HG03354 (cell line): ENCODE data around the gene ABHD12.

ENCODE experiments used
- ATAC-seq: cut with Tn5 transposase; IDR thresholded peaks from one replicate; pipeline ENCODE4 v1.9.1; 2021; ENCODE audit warnings: mild to moderate bottlenecking; ENCODE audit not compliant: unreplicated experiment, poor library complexity, severe bottlenecking

ABHD12 gene

DNA sequence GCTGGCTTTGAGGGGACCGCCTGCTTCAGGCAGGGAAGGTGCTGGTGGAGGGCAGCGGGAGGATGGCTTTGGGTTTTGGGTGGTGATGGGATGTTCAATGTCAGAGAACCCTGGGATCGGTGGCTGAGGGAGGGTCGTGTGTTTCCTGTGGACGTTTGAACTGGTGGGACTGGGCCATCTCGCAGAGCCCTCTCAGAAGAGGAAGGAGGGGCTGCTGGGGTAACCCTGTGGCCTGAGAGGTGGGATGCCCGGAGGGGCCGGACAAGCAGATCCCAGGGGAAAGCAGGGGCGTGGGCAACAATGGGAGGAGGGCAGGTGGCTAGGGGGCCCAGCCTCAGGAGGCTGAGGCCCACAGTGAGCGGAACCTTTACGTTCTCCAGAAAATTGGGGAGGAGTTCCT lies 107.8 kb downstream of the ABHD12 start:
- no peak for ATAC-seq

DNA sequence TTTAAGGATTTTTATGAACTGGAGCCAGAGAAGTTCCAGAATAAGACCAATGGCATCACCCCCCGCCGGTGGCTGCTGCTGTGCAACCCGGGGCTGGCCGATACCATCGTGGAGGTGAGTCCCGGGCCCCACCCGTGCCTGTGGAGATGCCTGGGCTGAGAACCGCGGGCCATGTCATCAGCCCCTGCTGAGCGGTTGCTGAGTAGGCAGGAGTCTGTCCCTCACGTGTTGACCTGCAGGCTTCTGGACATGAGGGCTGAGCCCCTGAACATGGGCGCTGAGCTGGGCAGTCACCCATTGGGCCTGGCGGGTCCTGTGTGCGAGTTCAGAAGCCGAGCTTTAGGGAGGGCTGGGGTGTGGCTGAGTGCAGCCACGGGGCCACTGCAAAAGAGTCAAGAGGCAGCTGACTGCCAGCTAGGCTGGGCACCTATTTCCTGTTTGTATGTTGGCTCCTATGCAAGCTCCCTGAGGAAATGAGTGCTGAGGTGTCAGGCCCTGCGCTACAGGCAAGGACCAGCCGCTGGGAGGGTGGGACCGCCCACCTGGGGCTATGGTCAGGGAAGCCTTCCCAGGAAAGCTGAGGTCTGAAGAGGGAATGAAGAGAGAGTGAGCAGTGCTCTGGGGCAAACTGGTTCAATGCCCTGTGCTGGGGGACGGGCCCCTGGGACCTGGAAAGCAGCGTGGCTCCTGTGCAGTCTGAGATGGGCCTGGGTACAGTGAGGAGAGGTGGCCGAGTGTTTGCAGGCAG lies 108.4 kb downstream of the ABHD12 start:
- ATAC-seq, result peak; percentile 4

DNA sequence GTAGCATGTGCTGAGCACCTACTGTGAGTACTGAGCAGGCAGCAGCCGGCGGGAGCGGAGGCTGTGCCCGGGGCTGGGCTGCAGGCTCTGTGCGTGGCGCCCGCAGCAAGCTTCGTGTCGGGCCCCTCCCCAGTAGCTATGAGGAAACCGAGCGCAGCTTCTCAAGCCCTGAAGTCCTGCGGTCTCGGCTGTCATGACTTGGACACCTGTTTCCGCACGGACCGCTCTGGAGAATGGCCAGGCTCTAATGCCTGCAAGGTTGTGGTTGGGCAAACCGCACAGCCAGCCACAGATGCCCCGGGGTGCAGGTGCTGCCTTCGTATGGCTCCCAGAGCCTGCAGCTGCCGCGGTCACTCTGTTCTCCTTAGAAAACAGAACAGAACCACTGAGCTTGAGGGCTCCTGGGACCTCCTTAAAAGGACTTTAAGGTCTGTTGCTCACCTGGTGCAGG lies 109.1 kb downstream of the ABHD12 start:
- peak; percentile 61 for ATAC-seq

DNA sequence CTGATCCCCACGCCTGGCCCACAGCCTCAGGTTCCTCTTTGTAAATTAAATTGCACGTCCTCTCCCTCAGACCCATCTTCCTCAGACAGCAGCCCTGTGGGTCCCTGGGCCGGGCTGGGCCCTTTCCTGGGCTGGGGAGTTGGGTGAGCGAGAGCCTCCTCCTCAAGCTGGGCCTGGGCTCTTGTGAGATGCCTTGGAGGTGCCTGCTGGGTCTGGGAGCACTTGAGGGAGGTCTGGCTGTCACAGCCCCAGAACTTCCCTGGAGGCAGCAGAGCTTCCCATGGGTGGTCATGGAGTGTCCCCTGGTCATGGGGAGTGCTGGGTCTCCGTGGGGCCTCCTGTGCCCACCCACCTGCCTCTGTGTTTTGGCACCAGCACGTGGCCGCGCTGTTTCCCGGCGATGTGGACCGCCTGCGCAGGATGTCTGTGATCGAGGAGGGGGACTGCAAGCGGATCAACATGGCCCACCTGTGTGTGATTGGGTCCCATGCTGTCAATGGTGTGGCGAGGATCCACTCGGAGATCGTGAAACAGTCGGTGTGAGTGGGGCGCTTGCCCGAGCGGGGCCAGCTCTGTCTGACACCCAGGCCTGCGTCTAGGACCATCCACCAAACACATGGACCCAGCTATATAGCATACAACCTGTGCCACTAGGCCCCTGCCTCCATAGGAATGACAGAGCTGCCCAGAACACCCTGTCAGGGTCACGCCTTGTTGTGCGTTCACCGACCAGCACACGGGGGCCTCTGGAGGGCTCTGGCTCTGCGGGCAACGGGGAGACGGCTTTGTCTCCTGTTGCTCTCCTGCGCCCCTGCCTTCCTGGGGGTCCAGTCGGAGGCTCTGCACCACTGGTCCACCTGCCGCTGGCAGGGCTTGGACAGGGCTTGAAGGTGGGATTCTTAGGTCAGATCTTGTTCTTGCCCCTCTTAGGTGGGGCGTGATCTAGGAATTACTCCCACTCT lies 109.8 kb downstream of the ABHD12 start:
- no peak for ATAC-seq

DNA sequence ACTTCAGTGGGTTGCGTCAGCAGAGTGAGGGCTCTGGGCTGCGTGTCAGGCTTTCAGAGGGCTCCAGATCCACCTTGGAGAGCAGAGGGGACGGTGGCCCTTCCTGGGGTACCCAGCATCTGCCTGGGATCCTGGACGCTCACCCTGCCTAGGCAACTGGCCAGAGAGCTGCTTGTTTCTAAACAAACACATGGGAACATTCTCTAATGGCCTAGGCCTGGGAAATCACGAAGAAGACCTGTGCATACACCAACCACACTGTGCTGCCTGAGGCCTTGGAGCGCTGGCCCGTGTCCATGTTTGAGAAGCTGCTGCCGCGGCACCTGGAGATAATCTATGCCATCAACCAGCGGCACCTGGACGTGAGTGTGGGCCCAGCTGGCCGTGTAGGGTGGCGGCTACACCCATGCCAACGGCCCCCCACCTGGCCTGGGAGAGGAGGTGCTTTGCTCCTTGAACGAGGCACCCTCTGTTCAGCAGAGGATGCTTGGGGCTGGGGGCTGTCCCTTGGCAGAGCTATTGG lies 110.5 kb downstream of the ABHD12 start:
- no peak for ATAC-seq

DNA sequence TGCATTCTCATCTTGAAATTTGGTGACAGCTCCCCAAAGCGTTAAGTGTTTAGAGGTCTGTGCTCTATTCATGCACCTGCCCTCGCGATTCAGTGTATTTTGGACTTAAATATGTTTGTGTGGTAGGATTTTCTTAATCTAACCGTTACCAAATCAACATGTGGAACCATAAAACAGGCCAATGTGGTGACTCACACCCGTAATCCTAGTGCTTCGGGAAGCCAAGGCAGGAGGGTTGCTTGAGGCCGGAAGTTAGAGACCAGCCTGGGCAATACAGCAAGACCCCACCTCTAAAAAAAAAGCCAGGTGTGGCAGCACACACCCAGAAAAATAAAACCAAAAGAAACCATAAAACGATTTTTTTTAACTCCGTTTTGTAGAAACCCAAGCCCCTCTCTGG lies 111.2 kb downstream of the ABHD12 start:
- ATAC-seq, result no peak

DNA sequence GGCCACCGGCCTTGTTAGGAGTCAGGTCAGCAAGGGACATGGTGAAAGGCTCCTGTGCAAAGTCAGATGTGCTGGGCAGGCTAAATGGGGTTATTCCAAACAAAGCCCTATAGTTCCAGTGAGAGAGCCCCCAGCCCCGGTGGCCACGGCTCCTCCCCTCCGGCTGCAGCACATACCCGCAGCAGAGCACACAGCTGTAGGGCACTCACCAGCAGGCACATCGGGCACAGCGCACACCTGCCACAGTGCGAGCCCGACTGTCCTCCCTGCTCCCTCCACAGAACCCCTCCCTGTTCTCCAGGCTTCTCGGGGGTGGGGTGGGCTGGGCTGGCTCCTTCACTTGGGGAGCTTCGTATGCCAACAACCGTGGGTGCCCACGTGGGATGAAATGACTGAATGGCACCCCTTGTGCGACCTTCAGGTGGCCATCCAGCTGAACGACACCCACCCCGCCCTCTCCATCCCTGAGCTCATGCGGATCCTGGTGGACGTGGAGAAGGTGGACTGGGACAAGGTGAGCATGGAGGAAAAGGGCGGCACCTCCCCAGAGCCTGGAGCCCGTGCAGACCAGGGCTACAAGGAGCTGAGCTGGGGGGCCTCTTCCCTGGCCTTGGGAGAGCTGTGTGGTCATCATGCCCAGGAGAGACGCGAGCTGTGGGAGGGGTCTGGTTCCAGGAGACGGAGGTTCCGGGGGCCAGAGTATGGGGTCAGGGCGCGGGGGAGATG lies 111.8 kb downstream of the ABHD12 start:
- no peak for ATAC-seq

DNA sequence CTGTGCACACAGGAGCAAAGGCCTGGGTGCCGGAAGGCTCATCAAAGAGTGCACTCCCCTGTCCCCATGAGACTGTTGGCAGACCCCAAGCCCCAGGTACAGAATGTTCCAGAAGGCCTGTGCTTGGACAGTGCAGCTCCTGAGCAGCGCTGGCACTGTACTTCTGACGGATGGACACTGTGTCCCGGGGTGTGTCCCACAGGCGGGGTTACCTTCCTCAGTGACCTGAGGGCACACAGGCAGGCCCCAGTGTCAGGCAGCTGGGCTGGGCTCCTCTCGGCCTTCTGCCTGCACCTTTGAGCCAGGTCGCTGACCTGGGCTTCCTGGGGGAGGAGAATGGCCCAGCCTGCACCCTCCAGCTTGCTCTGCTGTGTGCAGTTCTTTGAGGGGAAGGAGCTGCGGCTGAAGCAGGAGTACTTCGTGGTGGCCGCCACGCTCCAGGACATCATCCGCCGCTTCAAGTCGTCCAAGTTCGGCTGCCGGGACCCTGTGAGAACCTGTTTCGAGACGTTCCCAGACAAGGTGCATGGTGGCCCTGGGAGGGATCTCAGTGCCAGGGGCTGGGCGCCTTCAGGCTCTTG lies 112.6 kb downstream of the ABHD12 start:
- ATAC-seq, result no peak

DNA sequence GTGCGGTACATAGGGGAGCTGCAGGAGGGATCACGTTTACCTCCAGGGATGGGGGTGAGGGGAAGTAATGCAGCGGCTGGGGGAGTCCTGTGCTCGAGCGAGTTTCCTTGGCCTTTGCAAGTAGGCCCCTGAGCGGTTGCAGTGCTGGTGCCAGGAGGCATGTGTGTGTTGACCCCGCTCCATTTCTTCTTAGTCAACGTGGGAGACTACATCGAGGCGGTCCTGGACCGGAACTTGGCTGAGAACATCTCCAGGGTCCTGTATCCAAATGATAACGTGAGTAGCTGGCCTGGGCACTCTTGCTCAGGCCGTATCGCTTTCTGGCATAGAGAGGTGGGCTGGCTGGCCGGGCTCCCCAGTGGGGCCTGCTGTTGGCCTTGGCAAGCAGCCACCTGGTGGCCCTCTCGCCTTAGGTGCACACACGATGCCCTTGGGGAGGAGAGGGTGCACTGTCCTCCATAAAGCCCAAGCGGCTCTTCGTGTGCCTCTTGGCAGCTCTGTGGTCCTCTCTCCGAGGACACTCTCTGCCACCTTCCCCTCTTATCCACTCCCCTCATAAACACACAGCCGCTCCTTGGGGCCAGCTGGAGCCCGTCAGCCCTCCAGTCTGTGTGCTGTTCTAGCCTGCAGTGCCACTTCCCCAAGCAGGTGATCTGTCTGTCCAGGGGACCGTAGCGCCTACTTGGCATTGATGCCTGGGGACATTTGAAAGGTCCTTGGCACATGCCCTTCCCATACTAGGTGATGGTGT lies 113.4 kb downstream of the ABHD12 start:
- no peak for ATAC-seq

DNA sequence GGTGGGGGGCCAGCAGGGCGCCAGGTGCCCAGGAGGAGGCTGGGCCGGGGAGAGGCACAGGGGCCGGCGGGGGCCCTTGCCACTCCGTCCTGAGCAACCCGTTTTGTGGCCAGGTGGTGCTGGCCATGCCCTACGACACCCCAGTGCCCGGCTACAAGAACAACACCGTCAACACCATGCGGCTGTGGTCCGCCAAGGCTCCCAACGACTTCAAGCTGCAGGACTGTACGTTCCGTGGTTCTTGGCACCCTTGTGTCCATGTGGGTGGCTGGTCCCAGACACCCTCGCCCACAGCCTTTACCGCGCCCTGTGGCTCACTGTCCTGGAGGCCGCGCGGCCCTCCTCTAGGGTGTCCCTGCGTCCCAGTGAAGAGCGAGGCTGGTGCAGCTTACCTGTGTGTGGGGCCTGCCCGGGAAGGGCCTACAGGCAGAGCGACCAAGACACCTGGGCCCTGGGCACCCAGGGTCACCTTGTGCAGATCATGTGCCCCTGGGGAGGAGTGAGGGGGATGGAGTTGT lies 114.0 kb downstream of the ABHD12 start:
- ATAC-seq, result no peak

DNA sequence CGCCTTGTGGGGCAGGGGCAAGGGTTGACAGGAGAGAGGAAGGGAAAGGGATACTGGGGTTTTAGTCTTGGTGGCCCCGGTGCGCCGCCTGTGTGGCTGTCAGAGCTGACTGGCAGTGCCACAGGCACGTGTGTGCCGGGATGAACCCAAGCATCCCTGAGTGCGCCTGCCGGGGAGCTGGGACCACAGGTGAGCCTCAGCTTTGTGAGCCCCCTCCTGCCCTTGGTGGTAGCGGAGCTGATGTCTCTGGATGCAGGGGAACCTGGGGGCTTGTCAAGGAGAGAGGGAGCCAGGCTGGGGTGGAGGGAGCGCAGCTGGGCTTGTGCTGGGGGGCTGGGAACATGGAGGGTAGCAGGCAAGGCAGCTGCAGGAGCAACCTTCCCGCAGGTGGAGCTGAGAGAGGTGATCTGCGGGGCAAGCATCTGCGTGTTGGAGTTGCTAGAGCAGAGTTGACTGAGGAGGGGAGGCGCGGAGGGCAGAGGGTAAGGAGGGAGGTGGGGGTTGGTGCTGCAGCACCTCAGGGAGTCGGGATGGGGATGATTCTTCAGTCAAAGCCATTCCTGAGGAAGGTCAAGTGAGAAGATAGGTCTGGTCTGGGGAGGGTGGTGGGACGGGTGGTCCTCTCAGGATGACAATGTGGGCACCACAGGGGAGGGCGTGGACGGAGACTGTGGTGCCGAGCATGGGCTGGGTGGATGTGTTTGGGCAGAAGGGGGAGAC lies 114.7 kb downstream of the ABHD12 start:
- no peak for ATAC-seq

DNA sequence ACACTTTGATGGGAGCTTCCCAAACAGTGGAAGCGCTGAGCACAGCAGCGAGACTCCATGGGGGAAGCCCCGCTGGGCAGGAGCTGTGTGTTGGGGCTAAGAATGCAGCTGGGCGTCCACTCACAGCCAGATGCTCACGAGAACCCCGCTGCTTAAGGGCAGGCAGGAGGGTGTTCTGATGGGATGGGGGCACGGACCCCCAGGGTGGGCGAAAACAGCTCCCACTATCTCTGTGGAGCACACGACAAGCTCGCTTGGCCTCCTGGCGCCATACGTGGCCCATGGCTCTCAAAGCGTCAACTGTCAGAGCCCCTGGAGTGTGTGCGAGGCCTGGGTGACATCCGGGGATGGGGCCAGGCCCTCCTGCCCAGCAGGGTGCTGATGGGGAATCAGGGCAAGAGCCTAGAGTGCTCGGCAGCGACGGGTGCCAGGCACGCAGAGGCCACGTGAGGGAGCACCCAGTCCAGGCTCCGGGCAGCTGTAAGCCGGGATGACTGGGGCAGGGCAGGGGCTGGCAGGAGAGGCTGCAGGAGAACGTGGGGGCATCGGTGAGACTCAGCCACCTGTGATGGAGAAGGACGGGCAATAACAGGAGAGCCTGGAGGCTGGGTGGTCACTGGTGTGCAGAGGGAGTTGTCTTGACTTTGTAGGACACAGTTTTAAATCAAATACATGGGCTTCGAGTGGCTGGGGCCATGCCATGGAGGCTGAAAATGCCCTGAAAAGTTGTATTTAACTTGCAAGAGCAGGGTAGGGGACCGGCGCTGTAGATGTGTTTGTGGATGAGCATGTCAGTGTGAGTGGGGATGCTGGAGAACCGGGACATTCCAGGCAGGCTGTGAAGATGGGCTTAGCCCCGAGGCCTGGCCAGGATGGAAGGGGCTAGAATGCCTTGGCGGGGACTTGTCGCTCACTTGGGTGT lies 115.5 kb downstream of the ABHD12 start:
- no peak for ATAC-seq

DNA sequence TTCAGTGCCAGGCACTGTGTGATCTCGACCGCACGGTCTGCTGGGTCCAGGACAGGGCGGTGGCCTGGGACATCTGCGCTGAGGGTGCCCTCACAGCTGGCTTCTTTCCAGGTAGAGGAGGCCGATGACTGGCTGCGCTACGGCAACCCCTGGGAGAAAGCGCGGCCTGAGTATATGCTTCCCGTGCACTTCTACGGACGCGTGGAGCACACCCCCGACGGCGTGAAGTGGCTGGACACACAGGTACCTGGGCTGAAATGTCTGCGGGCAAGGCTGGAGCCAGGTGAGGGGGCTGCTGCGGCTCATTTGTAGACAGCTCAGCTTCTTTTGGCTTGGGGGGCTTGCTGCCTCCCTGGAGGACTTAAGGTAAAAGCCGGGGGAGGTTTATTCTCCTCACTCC lies 116.2 kb downstream of the ABHD12 start:
- ATAC-seq, result no peak

DNA sequence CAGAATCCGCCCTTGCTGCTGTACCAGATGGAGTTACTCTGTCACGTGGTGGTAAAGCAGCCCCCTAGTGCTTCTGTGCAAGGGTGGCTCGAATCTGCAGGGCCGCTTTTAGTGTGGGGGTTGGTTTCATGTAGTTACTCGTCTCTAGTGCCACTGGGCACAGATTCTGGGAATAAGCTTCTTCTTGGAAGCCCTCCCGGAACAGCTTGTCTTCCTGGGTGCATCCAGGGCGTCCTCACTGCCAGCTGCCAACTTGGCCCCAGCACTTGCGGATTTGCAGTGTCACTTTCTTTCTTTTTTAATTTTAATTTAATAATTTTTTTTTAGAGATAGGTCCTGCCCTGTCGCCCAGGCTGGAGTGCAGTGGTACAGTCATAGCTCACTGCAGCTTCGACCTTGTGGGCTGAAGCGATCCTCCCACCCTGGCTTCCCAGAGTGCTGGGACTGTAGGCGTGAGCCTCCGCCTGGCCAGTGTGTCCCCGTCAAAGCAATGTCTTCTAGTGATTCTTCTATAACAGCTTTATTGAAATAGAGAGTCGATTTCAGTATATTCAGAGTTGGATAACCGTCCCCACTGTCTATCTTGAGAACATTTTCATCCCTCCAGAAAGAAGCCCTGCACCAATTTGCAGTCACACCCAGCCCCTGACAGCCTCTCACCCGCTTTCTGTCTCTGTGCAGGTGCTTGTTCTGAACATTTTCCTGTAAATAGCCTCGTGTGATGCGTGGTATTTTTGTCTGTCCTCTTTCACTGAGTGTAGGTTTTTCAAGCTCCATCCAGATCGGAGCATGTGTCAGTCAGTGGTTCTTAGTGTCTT lies 116.9 kb downstream of the ABHD12 start:
- no peak for ATAC-seq

DNA sequence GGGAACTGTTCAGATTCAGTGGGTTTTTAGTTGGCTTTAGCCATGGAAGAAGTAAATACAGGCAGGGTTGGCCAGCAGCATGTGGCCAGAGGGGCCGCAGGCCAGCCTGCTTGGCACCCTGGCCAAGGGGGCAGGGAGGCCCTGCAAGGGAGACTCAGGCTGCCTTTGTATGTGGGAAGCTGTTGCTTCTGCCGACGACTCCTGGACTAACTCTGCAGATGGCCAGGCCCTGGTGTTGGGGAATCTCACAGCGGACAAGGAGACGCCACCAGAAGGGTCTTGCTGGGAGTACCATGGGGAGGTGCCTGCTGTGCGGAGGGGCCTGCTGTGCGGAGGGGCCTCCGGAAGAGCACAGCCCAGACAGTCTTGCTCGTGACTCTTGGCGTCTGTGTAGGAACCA lies 117.6 kb downstream of the ABHD12 start:
- ATAC-seq, result no peak

DNA sequence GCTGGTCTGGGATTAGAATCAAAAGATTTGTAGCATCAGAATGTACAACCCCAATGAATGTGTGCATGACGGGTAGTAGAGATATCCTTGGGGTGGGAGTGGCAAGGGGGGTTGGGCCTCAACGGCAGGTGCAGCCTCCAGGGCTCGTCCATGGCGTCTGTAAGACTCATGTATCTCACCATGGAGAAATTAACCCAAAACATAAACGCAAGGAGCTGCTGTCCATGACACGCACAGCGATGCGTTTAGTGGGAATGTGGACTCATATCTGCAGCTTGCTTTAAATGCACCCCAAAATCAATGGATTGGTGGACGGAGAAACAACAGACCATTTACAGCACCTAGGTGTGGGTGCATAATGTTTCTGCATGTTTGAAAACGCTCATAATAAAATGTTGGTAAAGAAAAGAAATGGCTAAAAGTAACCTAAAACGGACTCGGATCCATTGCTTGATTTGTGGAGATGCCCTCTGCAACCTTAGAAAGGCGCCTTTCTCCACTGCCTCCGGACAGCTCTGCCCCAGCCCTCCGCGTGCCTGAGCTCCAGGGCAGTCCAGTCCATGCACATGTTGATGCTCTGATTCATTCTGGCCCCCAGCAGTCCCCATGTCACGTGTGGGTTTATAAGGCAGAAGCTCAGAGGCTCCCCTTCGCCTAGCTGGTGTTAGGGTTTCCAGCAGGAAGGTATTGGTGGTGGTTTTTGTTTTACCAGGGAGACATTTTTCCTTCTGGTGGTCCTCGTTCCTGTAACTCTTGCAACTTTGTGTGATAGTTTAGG lies 118.2 kb downstream of the ABHD12 start:
- no peak for ATAC-seq
